ENCODE data around the gene RRP12. TPM values are rescaled to one million over a fixed set of nuclear protein-coding genes. Genes with fewer than 3 reads are reported as not detected.
A peak's percentile ranks its signal among the peaks of the same experiment; 100 is the strongest.

The RRP12 gene
- total RNA-seq: 10 to 100 TPM in 2 of 3 donors, 1 to 10 TPM in 1; 7.7 to 17.7 (median 15.7) TPM

GRCh38 chr10:97400665-97401454 is at the start of gene RRP12:
Gene RRP12 (minus strand): TSS chr10:97401340. CDS start chr10:97401231, 109 bp downstream.
- Histone ChIP-seq H3K4me3 (peak within 1 kb of the TSS; percentile 76 to 82 (median 79)), H3K36me3 (no peaks in the 10 kb centered on the region), H3K27me3 (no peaks in the 10 kb centered on the region), H3K9me3 (no peaks in the 10 kb centered on the region), H3K4me1 (peaks cover 5 to 6% of the 10 kb centered on the region in 2 donors), H3K27ac (peak within 1 kb of the TSS; percentile 85)
- intact Hi-C loops (cut with DNase I; ENCODE audit: low total_unique reads): no loop called here
- DNase-seq (ENCODE audit: low spot score in 2 of 2): peak; percentile 71 to 89
- TF ChIP-seq POLR2AphosphoS5 (IDR thresholded peaks at IDR 0.05): peak; percentile 44 to 84 (median 76)
- TF ChIP-seq CTCF (IDR thresholded peaks at IDR 0.05): peak in 1 of 3 donors; percentile 14
- peak; percentile 14 for TF ChIP-seq POLR2A (IDR thresholded peaks at IDR 0.05)

- H3K9me3 ChIP-seq: no peaks in the 10 kb centered on the region
- TF ChIP-seq POLR2AphosphoS5 (IDR thresholded peaks at IDR 0.05): no peak
- no peak for TF ChIP-seq CTCF (IDR thresholded peaks at IDR 0.05)
- TF ChIP-seq POLR2A (IDR thresholded peaks at IDR 0.05): no peak
- no peaks in the 10 kb centered on the region for H3K27me3 ChIP-seq
- H3K36me3 ChIP-seq: no peaks in the 10 kb centered on the region
- peak overlapping the region; percentile 18 to 30 for H3K27ac ChIP-seq
- no peak for DNase-seq (ENCODE audit: low spot score in 2 of 2)
- H3K4me1 ChIP-seq: peaks cover 4 to 12% of the 10 kb centered on the region in 2 donors
- H3K4me3 ChIP-seq: no peak overlapping the region
- intact Hi-C loops (cut with DNase I; ENCODE audit: low total_unique reads): no loop called here
Measured at GRCh38 chr10:97450828-97451227, 49.7 kb upstream of the RRP12 start.

- peak within 1 kb of the TSS; percentile 85 to 93 (median 92) for H3K4me3 ChIP-seq
- no peaks in the 10 kb centered on the region for H3K36me3 ChIP-seq
- H3K9me3 ChIP-seq: no peaks in the 10 kb centered on the region
- peaks cover 4 to 20% of the 10 kb centered on the region in 2 donors for H3K4me1 ChIP-seq
- peak; percentile 83 to 93 for DNase-seq (ENCODE audit: low spot score in 2 of 2)
- no peaks in the 10 kb centered on the region for H3K27me3 ChIP-seq
- peak within 1 kb of the TSS; percentile 71 to 80 for H3K27ac ChIP-seq
- intact Hi-C loops (cut with DNase I; ENCODE audit: low total_unique reads): no loop called here
- TF ChIP-seq CTCF (IDR thresholded peaks at IDR 0.05) (no peak), POLR2A (IDR thresholded peaks at IDR 0.05) (no peak), POLR2AphosphoS5 (IDR thresholded peaks at IDR 0.05) (peak in 1 of 3 donors; percentile 56)
Measured at GRCh38 chr10:97445722-97446639, 44.8 kb upstream of the RRP12 start, which contains the start of the genes EXOSC1 and ZDHHC16. Gene EXOSC1 (minus strand): TSS chr10:97446006. CDS start chr10:97445985, 21 bp downstream. Gene ZDHHC16 (plus strand): TSS chr10:97446175. CDS start chr10:97451676, 5,501 bp downstream.

- no peaks in the 10 kb centered on the region for H3K36me3 ChIP-seq
- no peaks in the 10 kb centered on the region for H3K9me3 ChIP-seq
- H3K27me3 ChIP-seq: no peaks in the 10 kb centered on the region
- peak overlapping the region; percentile 85 to 93 (median 92) for H3K4me3 ChIP-seq
- intact Hi-C loops (cut with DNase I; ENCODE audit: low total_unique reads): no loop called here
- peak overlapping the region; percentile 71 to 80 for H3K27ac ChIP-seq
- peaks cover 4 to 20% of the 10 kb centered on the region in 2 donors for H3K4me1 ChIP-seq
- no peak for DNase-seq (ENCODE audit: low spot score in 2 of 2)
- no peak for TF ChIP-seq CTCF (IDR thresholded peaks at IDR 0.05)
- TF ChIP-seq POLR2A (IDR thresholded peaks at IDR 0.05): no peak
- TF ChIP-seq POLR2AphosphoS5 (IDR thresholded peaks at IDR 0.05): no peak
Measured at GRCh38 chr10:97445357-97445721, 44.2 kb upstream of the RRP12 start.
